GM23338 (cell line): ENCODE data around the gene BRINP2. TPM values are rescaled to one million over a fixed set of nuclear protein-coding genes. Genes with fewer than 3 reads are reported as not detected.

Experiments used
- ATAC-seq: fragments of 200-7000 bp; cut with Tn5 transposase; 3 replicates; pipeline ENCODE4 v1.9.1; 2020
- DNase-seq: peaks from one replicate; pipeline ENCODE4 v3.0.0-alpha.2; 2015; ENCODE audit warnings: low spot score
- H2AFZ ChIP-seq: fragments of 200-600 bp; sonication (generic); 2 replicates; pipeline ENCODE4 v1.8.0; 2016; ENCODE audit warnings: antibody characterized with exemption, mild to moderate bottlenecking, moderate library complexity
- H3F3A ChIP-seq: fragments of 200-600 bp; sonication (generic); replicated peaks from 2 replicates; pipeline ENCODE4 v1.8.0; 2017; ENCODE audit warnings: antibody characterized with exemption, mixed run types, low read depth
- H3K27ac ChIP-seq: fragments of 200-600 bp; sonication (generic); 2 replicates; pipeline ENCODE4 v1.6.1; 2016; ENCODE audit warnings: low read depth
- H3K27me3 ChIP-seq: fragments of 200-600 bp; sonication (generic); 2 replicates; pipeline ENCODE4 v1.8.0; 2016; ENCODE audit warnings: mild to moderate bottlenecking, mixed run types, moderate library complexity; ENCODE audit not compliant: insufficient read depth
- H3K36me3 ChIP-seq: fragments of 200-600 bp; sonication (generic); 2 replicates; pipeline ENCODE4 v1.8.0; 2016; ENCODE audit warnings: mild to moderate bottlenecking; ENCODE audit not compliant: insufficient read depth
- H3K4me1 ChIP-seq: fragments of 200-600 bp; sonication (generic); 2 replicates; pipeline ENCODE4 v1.8.0; 2016; ENCODE audit warnings: mild to moderate bottlenecking, moderate library complexity; ENCODE audit not compliant: insufficient read depth
- H3K4me2 ChIP-seq: fragments of 200-600 bp; sonication (generic); 2 replicates; pipeline ENCODE4 v1.7.1; 2017; ENCODE audit warnings: mixed run types
- H3K4me3 ChIP-seq: fragments of 200-600 bp; sonication (generic); 2 replicates; pipeline ENCODE4 v1.6.1; 2016; ENCODE audit warnings: mixed run types
- H3K79me2 ChIP-seq: fragments of 200-600 bp; sonication (generic); replicated peaks from 2 replicates; pipeline ENCODE4 v1.8.0; 2017; ENCODE audit warnings: mild to moderate bottlenecking; ENCODE audit not compliant: insufficient read depth
- H3K9me2 ChIP-seq: fragments of 200-600 bp; sonication (generic); 2 replicates; pipeline ENCODE4 v1.8.0; 2017; ENCODE audit not compliant: insufficient read depth
- H4K20me1 ChIP-seq: fragments of 200-600 bp; sonication (generic); replicated peaks from 2 replicates; pipeline ENCODE4 v1.8.0; 2017; ENCODE audit warnings: mild to moderate bottlenecking; ENCODE audit not compliant: insufficient read depth
- H3K27ac Mint-ChIP-seq: 2 replicates; pipeline ENCODE4 v1.8.0; 2020; ENCODE audit warnings: inconsistent platforms, mild to moderate bottlenecking, moderate library complexity, mixed read lengths
- H3K27me3 Mint-ChIP-seq: 3 replicates; pipeline ENCODE4 v1.8.0; 2022; ENCODE audit warnings: low read depth, mild to moderate bottlenecking, moderate library complexity, mixed read lengths, inconsistent platforms; ENCODE audit not compliant: insufficient read depth, poor library complexity
- H3K36me3 Mint-ChIP-seq: 3 replicates; pipeline ENCODE4 v1.8.0; 2021; ENCODE audit warnings: low read depth, mild to moderate bottlenecking, inconsistent platforms, moderate library complexity, mixed read lengths
- H3K4me1 Mint-ChIP-seq: 3 replicates; pipeline ENCODE4 v1.8.0; 2020; ENCODE audit warnings: mild to moderate bottlenecking, inconsistent platforms, mixed read lengths
- H3K4me3 Mint-ChIP-seq: 3 replicates; pipeline ENCODE4 v1.8.0; 2021; ENCODE audit warnings: moderate library complexity, mild to moderate bottlenecking, inconsistent platforms, mixed read lengths
- H3K9me3 Mint-ChIP-seq: 3 replicates; pipeline ENCODE4 v1.8.0; 2020; ENCODE audit warnings: moderate library complexity, mild to moderate bottlenecking, inconsistent platforms, mixed read lengths
- CREB1 ChIP-seq: fragments of 250-450 bp; sonication (Bioruptor Pico); IDR thresholded peaks from 2 replicates; pipeline ENCODE4 v1.5.0; 2020; ENCODE audit warnings: low read depth, mild to moderate bottlenecking, moderate library complexity
- ETS1 ChIP-seq: IDR thresholded peaks from 2 replicates; pipeline ENCODE4 v1.6.1; 2016; ENCODE audit warnings: antibody characterized with exemption
- EZH2 ChIP-seq: fragments of 200-600 bp; sonication (generic); IDR thresholded peaks from one replicate; pipeline ENCODE4 v1.8.0; 2017; ENCODE audit warnings: antibody characterized with exemption, mild to moderate bottlenecking, low read depth; ENCODE audit not compliant: unreplicated experiment
- EZH2phosphoT487 ChIP-seq: fragments of 200-600 bp; sonication (generic); IDR thresholded peaks from one replicate; pipeline ENCODE4 v1.8.1; 2018; ENCODE audit warnings: antibody characterized with exemption; ENCODE audit not compliant: unreplicated experiment
- JUNB ChIP-seq: IDR thresholded peaks from one replicate; pipeline ENCODE4 v1.6.1; 2016; ENCODE audit warnings: antibody characterized with exemption; ENCODE audit not compliant: unreplicated experiment
- NANOG ChIP-seq: IDR thresholded peaks from 2 replicates; pipeline ENCODE4 v1.6.1; 2016; ENCODE audit warnings: antibody characterized with exemption, borderline replicate concordance
- POLR2AphosphoS5 ChIP-seq: IDR thresholded peaks from 2 replicates; pipeline ENCODE4 v1.6.1; 2016; ENCODE audit warnings: antibody characterized with exemption, low read depth
- REST ChIP-seq: IDR thresholded peaks from one replicate; pipeline ENCODE4 v1.6.1; 2018; ENCODE audit warnings: antibody characterized with exemption; ENCODE audit not compliant: unreplicated experiment
- STAT1 ChIP-seq: IDR thresholded peaks from one replicate; pipeline ENCODE4 v1.6.1; 2016; ENCODE audit warnings: antibody characterized with exemption; ENCODE audit not compliant: unreplicated experiment
- ZNF114 ChIP-seq: fragments of 250-450 bp; sonication (Bioruptor Pico); IDR thresholded peaks from 2 replicates; pipeline ENCODE4 v1.5.0; 2020; ENCODE audit warnings: mild to moderate bottlenecking, moderate library complexity
- ZNF331 ChIP-seq: fragments of 250-450 bp; sonication (Bioruptor Pico); IDR thresholded peaks from 2 replicates; pipeline ENCODE4 v1.5.0; 2020; ENCODE audit warnings: low read depth, mild to moderate bottlenecking, moderate library complexity
- polyA plus RNA-seq: library from polyadenylated mRNA; unstranded; fragments of >200 nt; fragmentation: Nextera tagmentation; extraction: Ambion mirVana; gene quantifications from 2 replicates; pipeline ENCODE4 v1.2.1, GENCODE V29; 2016
- total RNA-seq: library from RNA; depleted of rRNA; stranded (reverse); fragments of >200 nt; shearing (Covaris generic); gene quantifications from 2 replicates; pipeline ENCODE4 v1.2.3, GENCODE V29; 2014
- TF ChIP-seq, protein P1 (sequence below): fragments of 250-450 bp; sonication (Bioruptor Pico); IDR thresholded peaks from 2 replicates; pipeline ENCODE4 v1.5.0; 2020; ENCODE audit warnings: mild to moderate bottlenecking, moderate library complexity
- TF ChIP-seq, protein P2 (sequence below), 2 experiments: fragments of 200-600 bp in 1 of 2; sonication (generic) in 1 of 2; conservative IDR thresholded peaks; 2 replicates each; pipeline versions ENCODE4 v1.5.1 to v1.6.1; 2016 to 2017; ENCODE audit warnings: antibody characterized with exemption in 2 of 2, low read depth in 2 of 2, mild to moderate bottlenecking in 2 of 2, moderate library complexity in 1 of 2

The BRINP2 gene
- total and polyA plus RNA-seq, 2 experiments from 2014 or later: 0.10 to 0.52 TPM

- Mint-ChIP-seq H3K27ac (no peak overlapping the region), H3K4me3 (no peak overlapping the region), H3K4me1 (peaks cover 25% of the 10 kb centered on the region), H3K27me3 (no peaks in the 10 kb centered on the region), H3K9me3 (no peaks in the 10 kb centered on the region), H3K36me3 (no peaks in the 10 kb centered on the region)
- Histone ChIP-seq H3K27me3 (no peaks in the 10 kb centered on the region), H4K20me1 (no peaks in the 10 kb centered on the region), H3K4me2 (no peak overlapping the region), H3F3A (no peaks in the 10 kb centered on the region), H3K36me3 (no peaks in the 10 kb centered on the region), H3K9me2 (0 out of 2 replicates have a peak, but pooled peaks cover 5% of the 10 kb centered on the region), H2AFZ (no peak overlapping the region), H3K4me1 (peaks cover 18% of the 10 kb centered on the region), H3K79me2 (no peaks in the 10 kb centered on the region), H3K27ac (no peak overlapping the region), H3K4me3 (no peak overlapping the region)
- ATAC-seq (no peak), DNase-seq (no peak)
- TF ChIP-seq EZH2phosphoT487 (no peak), NANOG (no peak), POLR2AphosphoS5 (no peak), ZNF331 (CRISPR knock-in tag) (no peak), STAT1 (no peak), ETS1 (no peak), CREB1 (no peak), EZH2 (no peak), JUNB (no peak), REST (no peak), ZNF114 (no peak)
- TF ChIP-seq, protein P1, sequence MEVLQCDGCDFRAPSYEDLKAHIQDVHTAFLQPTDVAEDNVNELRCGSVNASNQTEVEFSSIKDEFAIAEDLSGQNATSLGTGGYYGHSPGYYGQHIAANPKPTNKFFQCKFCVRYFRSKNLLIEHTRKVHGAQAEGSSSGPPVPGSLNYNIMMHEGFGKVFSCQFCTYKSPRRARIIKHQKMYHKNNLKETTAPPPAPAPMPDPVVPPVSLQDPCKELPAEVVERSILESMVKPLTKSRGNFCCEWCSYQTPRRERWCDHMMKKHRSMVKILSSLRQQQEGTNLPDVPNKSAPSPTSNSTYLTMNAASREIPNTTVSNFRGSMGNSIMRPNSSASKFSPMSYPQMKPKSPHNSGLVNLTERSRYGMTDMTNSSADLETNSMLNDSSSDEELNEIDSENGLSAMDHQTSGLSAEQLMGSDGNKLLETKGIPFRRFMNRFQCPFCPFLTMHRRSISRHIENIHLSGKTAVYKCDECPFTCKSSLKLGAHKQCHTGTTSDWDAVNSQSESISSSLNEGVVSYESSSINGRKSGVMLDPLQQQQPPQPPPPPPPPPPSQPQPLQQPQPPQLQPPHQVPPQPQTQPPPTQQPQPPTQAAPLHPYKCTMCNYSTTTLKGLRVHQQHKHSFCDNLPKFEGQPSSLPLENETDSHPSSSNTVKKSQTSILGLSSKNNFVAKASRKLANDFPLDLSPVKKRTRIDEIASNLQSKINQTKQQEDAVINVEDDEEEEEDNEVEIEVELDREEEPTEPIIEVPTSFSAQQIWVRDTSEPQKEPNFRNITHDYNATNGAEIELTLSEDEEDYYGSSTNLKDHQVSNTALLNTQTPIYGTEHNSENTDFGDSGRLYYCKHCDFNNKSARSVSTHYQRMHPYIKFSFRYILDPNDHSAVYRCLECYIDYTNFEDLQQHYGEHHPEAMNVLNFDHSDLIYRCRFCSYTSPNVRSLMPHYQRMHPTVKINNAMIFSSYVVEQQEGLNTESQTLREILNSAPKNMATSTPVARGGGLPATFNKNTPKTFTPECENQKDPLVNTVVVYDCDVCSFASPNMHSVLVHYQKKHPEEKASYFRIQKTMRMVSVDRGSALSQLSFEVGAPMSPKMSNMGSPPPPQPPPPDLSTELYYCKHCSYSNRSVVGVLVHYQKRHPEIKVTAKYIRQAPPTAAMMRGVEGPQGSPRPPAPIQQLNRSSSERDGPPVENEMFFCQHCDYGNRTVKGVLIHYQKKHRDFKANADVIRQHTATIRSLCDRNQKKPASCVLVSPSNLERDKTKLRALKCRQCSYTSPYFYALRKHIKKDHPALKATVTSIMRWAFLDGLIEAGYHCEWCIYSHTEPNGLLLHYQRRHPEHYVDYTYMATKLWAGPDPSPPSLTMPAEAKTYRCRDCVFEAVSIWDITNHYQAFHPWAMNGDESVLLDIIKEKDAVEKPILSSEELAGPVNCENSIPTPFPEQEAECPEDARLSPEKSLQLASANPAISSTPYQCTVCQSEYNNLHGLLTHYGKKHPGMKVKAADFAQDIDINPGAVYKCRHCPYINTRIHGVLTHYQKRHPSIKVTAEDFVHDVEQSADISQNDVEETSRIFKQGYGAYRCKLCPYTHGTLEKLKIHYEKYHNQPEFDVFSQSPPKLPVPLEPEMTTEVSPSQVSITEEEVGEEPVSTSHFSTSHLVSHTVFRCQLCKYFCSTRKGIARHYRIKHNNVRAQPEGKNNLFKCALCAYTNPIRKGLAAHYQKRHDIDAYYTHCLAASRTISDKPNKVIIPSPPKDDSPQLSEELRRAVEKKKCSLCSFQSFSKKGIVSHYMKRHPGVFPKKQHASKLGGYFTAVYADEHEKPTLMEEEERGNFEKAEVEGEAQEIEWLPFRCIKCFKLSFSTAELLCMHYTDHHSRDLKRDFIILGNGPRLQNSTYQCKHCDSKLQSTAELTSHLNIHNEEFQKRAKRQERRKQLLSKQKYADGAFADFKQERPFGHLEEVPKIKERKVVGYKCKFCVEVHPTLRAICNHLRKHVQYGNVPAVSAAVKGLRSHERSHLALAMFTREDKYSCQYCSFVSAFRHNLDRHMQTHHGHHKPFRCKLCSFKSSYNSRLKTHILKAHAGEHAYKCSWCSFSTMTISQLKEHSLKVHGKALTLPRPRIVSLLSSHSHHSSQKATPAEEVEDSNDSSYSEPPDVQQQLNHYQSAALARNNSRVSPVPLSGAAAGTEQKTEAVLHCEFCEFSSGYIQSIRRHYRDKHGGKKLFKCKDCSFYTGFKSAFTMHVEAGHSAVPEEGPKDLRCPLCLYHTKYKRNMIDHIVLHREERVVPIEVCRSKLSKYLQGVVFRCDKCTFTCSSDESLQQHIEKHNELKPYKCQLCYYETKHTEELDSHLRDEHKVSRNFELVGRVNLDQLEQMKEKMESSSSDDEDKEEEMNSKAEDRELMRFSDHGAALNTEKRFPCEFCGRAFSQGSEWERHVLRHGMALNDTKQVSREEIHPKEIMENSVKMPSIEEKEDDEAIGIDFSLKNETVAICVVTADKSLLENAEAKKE (CRISPR knock-in tag): no peak
- TF ChIP-seq, protein P2, sequence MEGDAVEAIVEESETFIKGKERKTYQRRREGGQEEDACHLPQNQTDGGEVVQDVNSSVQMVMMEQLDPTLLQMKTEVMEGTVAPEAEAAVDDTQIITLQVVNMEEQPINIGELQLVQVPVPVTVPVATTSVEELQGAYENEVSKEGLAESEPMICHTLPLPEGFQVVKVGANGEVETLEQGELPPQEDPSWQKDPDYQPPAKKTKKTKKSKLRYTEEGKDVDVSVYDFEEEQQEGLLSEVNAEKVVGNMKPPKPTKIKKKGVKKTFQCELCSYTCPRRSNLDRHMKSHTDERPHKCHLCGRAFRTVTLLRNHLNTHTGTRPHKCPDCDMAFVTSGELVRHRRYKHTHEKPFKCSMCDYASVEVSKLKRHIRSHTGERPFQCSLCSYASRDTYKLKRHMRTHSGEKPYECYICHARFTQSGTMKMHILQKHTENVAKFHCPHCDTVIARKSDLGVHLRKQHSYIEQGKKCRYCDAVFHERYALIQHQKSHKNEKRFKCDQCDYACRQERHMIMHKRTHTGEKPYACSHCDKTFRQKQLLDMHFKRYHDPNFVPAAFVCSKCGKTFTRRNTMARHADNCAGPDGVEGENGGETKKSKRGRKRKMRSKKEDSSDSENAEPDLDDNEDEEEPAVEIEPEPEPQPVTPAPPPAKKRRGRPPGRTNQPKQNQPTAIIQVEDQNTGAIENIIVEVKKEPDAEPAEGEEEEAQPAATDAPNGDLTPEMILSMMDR (conservative IDR thresholded peaks at IDR 0.05; ENCODE audit: low read depth in 2 of 2): no peak
Measured at GRCh38 chr1:177145106-177146070, 25.4 kb upstream of the BRINP2 start.
